ELR (cell line): ENCODE measurements around the gene RRP36.
A peak's percentile ranks its signal among the peaks of the same experiment; 100 is the strongest.

Experiments used
- DNase-seq: peaks from one replicate; pipeline ENCODE4 v3.0.0-alpha.2; 2015; ENCODE audit warnings: low read depth

RRP36 gene

DNA sequence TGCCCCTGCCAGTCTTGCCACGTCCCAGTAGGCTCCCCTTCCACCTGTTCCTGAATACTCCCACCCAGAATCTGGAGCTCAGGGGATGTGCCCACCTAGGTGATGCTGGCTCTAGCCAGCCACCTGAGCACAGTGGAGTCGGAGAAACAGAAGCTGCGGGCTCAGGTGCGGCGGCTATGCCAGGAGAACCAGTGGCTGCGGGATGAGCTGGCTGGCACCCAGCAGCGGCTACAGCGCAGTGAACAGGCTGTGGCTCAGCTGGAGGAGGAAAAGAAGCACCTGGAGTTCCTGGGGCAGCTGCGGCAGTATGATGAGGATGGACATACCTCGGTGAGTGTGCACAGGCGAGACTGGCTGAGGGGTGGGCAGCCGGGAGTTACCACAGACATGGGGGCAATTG lies 41.4 kb downstream of the RRP36 start:
- no peak for DNase-seq

DNA sequence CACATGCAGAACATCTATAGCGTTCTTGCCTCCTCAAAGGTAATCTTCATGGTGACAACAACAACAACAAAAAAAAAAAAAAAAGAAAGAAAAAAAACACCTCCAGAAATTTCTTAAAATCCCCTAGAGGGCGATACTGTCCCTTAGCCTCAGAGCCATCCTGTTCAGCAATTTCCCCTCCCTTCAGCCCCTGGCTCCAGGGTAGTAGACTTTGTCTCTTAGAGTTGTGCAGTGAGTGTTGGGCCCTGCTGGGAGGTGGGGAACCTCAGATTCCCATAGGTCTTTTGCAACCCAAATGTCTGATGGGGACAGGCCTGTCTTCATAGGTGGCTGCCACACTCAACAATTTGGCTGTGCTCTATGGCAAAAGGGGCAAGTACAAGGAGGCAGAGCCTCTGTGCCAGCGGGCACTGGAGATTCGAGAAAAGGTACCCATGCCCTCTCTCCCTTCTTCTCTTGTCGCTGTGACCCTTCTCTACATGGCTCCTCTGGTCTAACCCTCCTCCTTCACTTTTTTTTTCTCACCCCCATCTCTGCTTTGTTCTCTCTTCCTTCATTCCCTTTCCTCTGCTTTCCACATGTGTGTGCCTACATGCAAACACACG lies 48.7 kb downstream of the RRP36 start:
- DNase-seq, result peak; percentile 77

DNA sequence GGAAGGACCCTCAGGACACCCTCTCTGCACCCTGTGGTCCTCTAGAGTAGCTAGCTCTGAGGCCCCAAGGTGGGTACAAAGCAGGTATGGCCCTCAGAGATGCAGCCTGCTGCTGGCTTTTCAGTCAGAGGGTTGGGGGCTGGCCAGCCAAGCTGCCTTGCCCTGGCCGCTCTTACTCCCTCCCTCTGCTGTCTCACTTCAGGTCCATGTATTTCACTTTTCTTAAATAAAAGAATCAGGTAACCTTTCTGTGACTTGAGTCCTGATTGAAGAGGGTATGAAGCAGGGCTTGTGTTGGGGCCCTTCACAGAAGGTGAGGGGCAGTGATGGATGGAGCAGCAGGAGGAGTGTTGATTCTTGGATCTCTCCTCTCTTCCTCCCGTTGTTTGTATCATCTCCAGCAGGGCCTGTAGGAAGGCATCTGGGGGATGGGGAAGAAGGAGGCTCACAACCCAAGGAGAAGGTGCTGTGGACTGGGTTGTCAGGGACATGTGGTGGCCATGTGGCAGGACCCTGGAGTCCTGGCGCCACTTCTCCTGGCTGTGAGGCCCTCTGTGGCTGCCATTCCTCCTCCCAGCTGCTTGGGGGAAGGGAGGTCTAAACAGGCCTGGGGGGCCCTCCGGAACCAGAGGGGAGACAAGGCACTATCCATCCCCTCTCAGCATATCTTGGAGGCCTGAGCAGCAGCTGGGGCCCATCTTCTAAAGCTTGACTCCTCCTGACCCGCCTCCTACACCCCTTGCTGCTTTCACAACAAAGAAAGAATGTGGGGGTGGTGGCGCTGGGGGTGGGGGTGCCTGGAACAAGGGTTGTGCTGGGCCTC lies 53.6 kb downstream of the RRP36 start:
- DNase-seq, result no peak

DNA sequence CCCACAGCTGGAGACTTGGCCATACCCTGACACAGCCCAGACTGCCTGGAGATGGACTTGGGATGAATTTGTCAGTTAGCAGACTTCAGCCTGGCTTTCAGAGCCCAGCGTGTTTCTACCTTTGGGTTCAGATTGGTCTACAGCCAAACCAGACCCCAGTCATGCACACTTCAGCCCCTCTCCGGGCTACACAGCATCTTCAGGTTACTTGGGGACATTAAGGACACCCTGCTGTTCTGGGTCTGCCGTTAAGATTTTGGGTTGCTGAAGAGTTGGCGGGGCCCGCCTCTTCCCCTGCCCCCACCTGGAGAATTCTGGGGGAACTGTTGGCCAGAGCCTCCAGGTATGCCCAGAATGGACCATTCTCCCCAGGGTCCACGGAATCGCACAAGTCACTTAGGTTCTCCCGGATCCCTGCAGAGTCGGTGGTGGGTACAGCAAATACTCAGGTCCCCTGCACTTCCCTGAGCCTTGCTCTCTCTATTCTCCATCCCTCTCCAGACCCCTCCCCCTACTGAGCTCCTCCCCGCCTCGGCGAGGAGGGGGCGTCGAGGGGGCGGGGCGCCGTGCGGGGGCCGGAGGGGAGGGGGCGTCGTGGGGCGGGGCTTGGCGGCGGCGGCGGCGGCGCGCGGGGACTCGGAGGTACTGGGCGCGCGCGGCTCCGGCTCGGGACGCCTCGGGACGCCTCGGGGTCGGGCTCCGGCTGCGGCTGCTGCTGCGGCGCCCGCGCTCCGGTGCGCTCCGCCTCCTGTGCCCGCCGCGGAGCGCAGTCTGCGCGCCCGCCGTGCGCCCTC lies 54.4 kb downstream of the RRP36 start, which contains the start of gene PTK7:
Gene PTK7 (plus strand): TSS at position 645 of the 794 bp plus-strand sequence. CDS start 175 bp downstream, outside the sequence.
- DNase-seq, result peak; percentile 60

DNA sequence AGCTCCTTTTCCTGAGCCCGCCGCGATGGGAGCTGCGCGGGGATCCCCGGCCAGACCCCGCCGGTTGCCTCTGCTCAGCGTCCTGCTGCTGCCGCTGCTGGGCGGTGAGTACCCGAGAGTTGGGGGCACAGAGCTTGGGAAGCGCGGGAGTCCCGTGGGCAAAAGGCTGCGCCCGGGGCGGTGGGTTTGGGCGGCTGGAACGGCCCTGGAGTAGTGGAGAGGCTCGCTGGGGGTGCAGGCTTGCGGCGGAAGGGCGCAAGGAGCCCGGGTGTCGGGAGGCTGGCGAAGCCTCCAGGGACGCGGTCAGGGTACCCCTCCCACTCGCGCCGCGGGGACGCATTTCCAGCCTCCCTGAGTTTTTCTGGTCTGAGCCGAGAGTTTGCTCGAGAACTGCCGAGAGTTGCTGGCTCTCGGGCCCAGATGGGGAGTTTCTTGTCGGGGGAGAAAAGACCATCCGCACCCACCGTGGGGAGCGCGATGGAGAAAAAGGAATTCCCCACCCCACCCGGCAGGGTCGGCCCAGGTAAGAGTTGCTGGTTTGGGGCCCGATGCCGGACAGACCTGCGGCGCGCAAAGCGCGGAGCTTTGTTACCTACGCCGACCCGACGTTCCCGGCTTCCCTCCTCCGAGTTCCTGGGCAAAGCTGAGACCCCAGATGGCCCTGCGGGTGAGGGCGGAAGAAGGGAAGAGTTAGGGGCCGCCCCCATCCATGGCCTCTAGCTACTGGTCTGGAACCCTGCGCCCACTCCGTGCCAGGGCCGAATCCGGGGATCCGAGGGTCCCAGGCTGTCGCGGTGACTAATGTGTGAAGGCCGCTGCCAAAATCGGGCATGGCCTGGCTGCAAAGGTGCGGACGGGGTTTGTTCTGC lies 55.3 kb downstream of the RRP36 start:
- peak; percentile 69 for DNase-seq

DNA sequence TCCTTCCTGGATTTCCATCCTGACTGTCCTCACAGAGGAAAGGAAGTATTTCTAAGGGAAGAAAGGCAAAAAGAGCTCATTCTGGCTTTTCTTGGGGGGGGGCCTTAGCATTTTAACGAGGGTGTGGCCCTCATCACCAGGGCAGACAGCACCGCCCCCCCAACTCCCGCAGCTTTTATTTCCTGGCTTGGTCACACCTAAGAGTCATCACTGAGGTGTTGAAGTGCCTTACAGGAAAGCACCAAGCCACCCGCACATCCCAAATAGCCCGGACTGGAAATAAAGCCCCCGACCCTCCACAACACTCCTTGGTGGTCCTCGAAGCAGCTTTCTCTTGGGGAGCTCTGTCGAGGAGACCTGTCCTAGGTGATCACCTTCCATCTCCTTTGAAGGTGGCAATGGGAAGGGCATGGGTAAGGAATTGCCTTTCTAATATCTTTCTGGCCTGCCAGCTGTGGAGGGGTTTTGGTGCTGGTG lies 55.9 kb downstream of the RRP36 start:
- DNase-seq, result no peak

DNA sequence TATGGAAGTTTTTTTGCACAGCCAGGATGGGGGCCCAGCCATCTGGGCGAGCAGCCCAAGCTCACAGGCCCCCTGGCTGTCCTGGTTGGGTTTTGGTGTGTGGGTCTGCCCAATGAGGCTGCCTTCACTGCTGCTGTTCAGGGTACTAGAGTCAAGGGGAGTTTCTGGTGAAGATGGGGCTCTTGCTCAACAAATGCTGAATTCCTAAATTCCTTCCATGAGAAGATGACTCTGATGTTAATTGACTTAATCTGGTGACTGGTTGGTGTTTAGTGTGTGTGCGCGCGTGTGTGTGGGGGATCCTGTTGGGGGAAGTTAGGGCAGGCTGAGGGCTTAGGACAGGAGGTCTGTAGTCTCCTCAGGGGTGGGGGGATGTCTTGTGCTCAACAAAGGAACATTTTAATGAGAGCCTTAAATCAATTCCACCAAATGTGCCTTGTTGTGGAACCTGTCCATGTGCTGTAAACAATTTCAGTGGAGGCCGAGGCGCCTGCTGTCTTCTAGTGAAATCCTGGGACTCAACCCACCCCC lies 56.6 kb downstream of the RRP36 start:
- peak; percentile 23 for DNase-seq

DNA sequence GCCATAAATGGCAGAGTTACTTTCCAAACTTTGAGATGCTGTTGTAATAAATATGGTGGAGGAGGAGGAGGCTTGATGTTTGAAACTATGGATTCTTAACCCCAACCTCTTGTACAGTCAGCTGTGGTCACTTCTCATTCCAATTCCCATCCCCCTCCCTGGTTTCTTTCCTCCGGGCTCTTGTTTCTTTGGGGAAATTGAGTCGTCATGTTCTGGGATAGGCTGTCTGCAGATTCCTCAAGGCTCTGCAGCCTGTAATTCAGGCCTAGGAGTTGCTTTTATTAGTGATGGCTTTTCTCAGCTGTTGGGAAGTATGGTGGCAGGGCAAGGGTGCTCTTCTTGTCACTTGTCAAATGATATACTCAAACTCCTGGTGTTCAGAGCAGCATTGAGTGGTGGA lies 57.3 kb downstream of the RRP36 start:
- peak; percentile 26 for DNase-seq
